CD4-positive, alpha-beta T cell treated with Interleukin-15 for 1 hour (primary cell): Measurements from ENCODE around the gene NSUN5.
"Not testable (repeated sequence)": the region's sequence is repeated elsewhere in the genome, so short reads cannot be mapped to it uniquely, and the experiment has no call there.

Source experiments
- DNase-seq: peaks from one replicate; pipeline ENCODE4 v3.0.0-alpha.2; 2020

Gene NSUN5

DNA sequence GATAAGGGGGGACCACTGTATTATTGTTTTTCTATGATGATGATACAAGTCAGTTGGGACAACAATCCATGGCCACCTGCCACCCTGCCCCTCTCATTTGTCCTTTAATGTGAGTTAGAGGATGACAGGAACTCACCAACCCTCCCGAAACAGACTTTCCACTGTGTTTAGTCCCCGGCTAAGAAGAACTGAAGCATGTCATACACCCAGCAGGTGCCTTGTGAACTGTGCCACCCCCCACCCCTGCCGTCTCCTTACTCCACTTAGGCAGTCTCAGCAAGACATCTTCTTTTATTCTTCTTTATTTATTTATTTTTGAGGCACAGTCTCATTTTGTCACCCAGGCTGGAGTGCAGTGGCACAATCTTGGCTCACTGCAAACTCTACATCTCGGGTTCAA lies 40.8 kb downstream of the NSUN5 start:
- not testable (repeated sequence) for DNase-seq

DNA sequence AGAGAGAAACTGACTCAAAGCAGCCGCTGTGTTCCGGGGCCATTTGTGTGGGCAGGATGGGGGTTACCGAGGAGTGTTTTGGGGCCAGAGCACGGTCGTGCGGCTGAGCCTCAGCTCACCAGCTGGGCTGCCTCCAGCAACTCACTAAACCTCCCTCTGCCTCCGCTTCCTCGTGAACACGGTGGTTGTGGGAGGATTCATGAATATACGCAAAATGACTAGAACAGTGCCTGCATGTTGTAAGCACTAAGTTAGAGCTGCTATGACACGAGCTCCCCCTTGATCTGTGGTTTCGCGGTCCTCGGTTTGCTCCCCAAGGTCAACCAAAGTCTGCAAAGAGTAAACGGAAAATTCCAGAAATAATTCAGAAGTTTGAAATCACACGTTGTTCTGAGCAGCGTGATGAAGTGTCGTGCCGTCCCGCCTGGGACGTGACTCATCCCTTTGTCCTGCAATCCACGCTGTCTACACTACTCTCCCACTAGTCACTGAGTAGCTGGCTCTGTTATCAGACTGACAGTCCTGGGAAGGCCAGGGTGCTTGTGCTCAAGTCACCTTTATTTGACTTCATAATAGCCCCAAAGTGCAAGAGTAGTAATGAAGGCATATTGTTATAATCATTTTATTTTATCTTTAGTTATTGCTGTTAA lies 41.8 kb downstream of the NSUN5 start:
- DNase-seq, result not testable (repeated sequence)

DNA sequence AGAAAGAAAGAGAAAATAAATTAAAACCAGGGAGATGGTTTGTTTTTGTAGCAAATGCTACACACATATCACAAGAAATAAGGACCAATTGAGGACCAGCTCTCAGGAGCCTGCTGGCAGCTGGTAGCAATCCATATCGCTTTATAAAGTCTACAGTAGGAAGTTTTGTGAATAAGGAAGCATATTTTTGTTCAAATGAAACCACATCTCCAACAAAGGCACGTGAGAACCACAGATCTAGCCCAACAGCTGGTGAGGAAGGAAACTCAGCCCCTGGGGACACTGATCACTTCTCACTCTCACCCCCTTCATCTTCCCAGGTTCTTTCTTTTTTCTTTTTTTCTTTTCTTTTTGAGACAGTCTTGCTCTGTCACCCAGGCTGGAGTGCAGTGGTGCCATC lies 46.2 kb downstream of the NSUN5 start:
- DNase-seq, result peak; percentile 49
